Neural progenitor cell (in vitro differentiated cells): ENCODE results near the gene PAQR5. TPM values are rescaled to one million over a fixed set of nuclear protein-coding genes. Genes with fewer than 3 reads are reported as not detected.

Experiments used
- DNase-seq: peaks from one replicate; pipeline ENCODE4 v3.0.0-alpha.2; 2016; ENCODE audit warnings: low spot score
- H2AFZ ChIP-seq: fragments of 200-600 bp; sonication (generic); replicated peaks from 2 replicates; pipeline ENCODE4 v1.6.1; 2016; ENCODE audit warnings: antibody characterized with exemption
- H3F3A ChIP-seq: fragments of 200-600 bp; sonication (generic); 2 replicates; pipeline ENCODE4 v1.6.1; 2016; ENCODE audit warnings: antibody characterized with exemption, low read depth
- H3K27ac ChIP-seq: fragments of 200-600 bp; sonication (generic); 2 replicates; pipeline ENCODE4 v1.5.1; 2016; ENCODE audit warnings: mild to moderate bottlenecking
- H3K27me3 ChIP-seq: fragments of 200-600 bp; sonication (generic); 2 replicates; pipeline ENCODE4 v1.6.1; 2016; ENCODE audit warnings: mild to moderate bottlenecking, moderate library complexity
- H3K36me3 ChIP-seq: fragments of 200-600 bp; sonication (generic); 2 replicates; pipeline ENCODE4 v1.5.1; 2016
- H3K4me1 ChIP-seq: fragments of 200-600 bp; sonication (generic); 2 replicates; pipeline ENCODE4 v1.6.1; 2016; ENCODE audit warnings: mixed run types
- H3K4me2 ChIP-seq: fragments of 200-600 bp; sonication (generic); 2 replicates; pipeline ENCODE4 v1.6.1; 2016
- H3K4me3 ChIP-seq: fragments of 200-600 bp; sonication (generic); 2 replicates; pipeline ENCODE4 v1.5.1; 2016
- H3K79me2 ChIP-seq: fragments of 200-600 bp; sonication (generic); 2 replicates; pipeline ENCODE4 v1.6.1; 2016; ENCODE audit warnings: low read depth
- H3K9ac ChIP-seq: fragments of 200-600 bp; sonication (generic); 2 replicates; pipeline ENCODE4 v1.6.1; 2016
- H3K9me3 ChIP-seq: fragments of 200-600 bp; sonication (generic); 2 replicates; pipeline ENCODE4 v1.5.1; 2016; ENCODE audit warnings: low read depth
- H4K20me1 ChIP-seq: fragments of 200-600 bp; sonication (generic); 2 replicates; pipeline ENCODE4 v1.6.1; 2016; ENCODE audit warnings: low read depth
- H3K27ac Mint-ChIP-seq: 3 replicates; pipeline ENCODE4 v1.8.0; 2021; ENCODE audit warnings: mixed read lengths
- H3K27me3 Mint-ChIP-seq: 2 replicates; pipeline ENCODE4 v1.8.0; 2022; ENCODE audit warnings: low read depth, mild to moderate bottlenecking, inconsistent platforms, moderate library complexity, mixed read lengths; ENCODE audit not compliant: insufficient read depth
- H3K36me3 Mint-ChIP-seq: 3 replicates; pipeline ENCODE4 v1.8.0; 2021; ENCODE audit warnings: mixed read lengths
- H3K4me1 Mint-ChIP-seq: 3 replicates; pipeline ENCODE4 v1.8.0; 2021; ENCODE audit warnings: mixed read lengths
- H3K4me3 Mint-ChIP-seq: 3 replicates; pipeline ENCODE4 v1.8.0; 2021; ENCODE audit warnings: mild to moderate bottlenecking, moderate library complexity, mixed read lengths
- H3K9me3 Mint-ChIP-seq: 3 replicates; pipeline ENCODE4 v1.8.0; 2020; ENCODE audit warnings: mixed read lengths
- CTCF ChIP-seq: fragments of 200-600 bp; sonication (generic); IDR thresholded peaks from 2 replicates; pipeline ENCODE4 v1.5.1; 2017; ENCODE audit warnings: antibody characterized with exemption, mild to moderate bottlenecking
- EZH2 ChIP-seq: fragments of 200-600 bp; sonication (generic); IDR thresholded peaks from 2 replicates; pipeline ENCODE4 v1.6.1; 2017; ENCODE audit warnings: antibody characterized with exemption, mild to moderate bottlenecking, moderate library complexity
- EZH2phosphoT487 ChIP-seq: fragments of 200-600 bp; sonication (generic); IDR thresholded peaks from 2 replicates; pipeline ENCODE4 v1.6.1; 2017; ENCODE audit warnings: antibody characterized with exemption
- total RNA-seq: library from RNA; depleted of rRNA; stranded (reverse); fragments of >200 nt; gene quantifications from 2 replicates; pipeline ENCODE4 v1.2.3, GENCODE V29; 2015; ENCODE audit warnings: low replicate concordance

PAQR5 gene
- total RNA-seq, 1 donor from 2014 or later = 1.4 TPM

GRCh38 chr15:69302929-69303328, 4.2 kb downstream of the PAQR5 start:
- peak overlapping the region; percentile 19 for H3K27ac Mint-ChIP-seq
- peaks cover 8% of the 10 kb centered on the region for H3K4me1 Mint-ChIP-seq
- Histone ChIP-seq H3K27ac (no peak overlapping the region), H4K20me1 (no peaks in the 10 kb centered on the region), H3K4me1 (peaks cover 12% of the 10 kb centered on the region), H3K36me3 (no peaks in the 10 kb centered on the region), H3K9me3 (no peaks in the 10 kb centered on the region), H3K4me2 (no peak overlapping the region), H3K9ac (no peak overlapping the region), H3K4me3 (no peak overlapping the region), H3K27me3 (peaks cover 39% of the 10 kb centered on the region), H2AFZ (no peak overlapping the region), H3F3A (peaks cover 4% of the 10 kb centered on the region), H3K79me2 (no peaks in the 10 kb centered on the region)
- H3K27me3 Mint-ChIP-seq = peaks cover 31% of the 10 kb centered on the region
- TF ChIP-seq EZH2phosphoT487 (no peak), CTCF (no peak), EZH2 (no peak)
- H3K4me3 Mint-ChIP-seq = peak overlapping the region; percentile 38
- no peak for DNase-seq
- no peaks in the 10 kb centered on the region for H3K36me3 Mint-ChIP-seq
- H3K9me3 Mint-ChIP-seq = peaks cover 3% of the 10 kb centered on the region

- H3K4me3 ChIP-seq = no peak overlapping the region
- H3K27ac Mint-ChIP-seq = no peak overlapping the region
- no peak overlapping the region for H3K4me3 Mint-ChIP-seq
- H3K4me1 Mint-ChIP-seq = peaks cover 8% of the 10 kb centered on the region
- H3K4me1 ChIP-seq = peaks cover 12% of the 10 kb centered on the region
- H4K20me1 ChIP-seq = no peaks in the 10 kb centered on the region
- H3K9ac ChIP-seq = no peak overlapping the region
- H3F3A ChIP-seq = peaks cover 4% of the 10 kb centered on the region
- no peaks in the 10 kb centered on the region for H3K36me3 Mint-ChIP-seq
- no peak overlapping the region for H2AFZ ChIP-seq
- no peak for TF ChIP-seq EZH2phosphoT487
- TF ChIP-seq CTCF = peak; percentile 48
- TF ChIP-seq EZH2 = no peak
- peaks cover 3% of the 10 kb centered on the region for H3K9me3 Mint-ChIP-seq
- no peaks in the 10 kb centered on the region for H3K36me3 ChIP-seq
- no peak overlapping the region for H3K4me2 ChIP-seq
- peaks cover 33% of the 10 kb centered on the region for H3K27me3 ChIP-seq
- peaks cover 31% of the 10 kb centered on the region for H3K27me3 Mint-ChIP-seq
- H3K9me3 ChIP-seq = no peaks in the 10 kb centered on the region
- peak; percentile 38 for DNase-seq
- H3K79me2 ChIP-seq = no peaks in the 10 kb centered on the region
- H3K27ac ChIP-seq = no peak overlapping the region
These were observed 4.8 kb downstream of the PAQR5 start for GRCh38 chr15:69303337-69304181.

GRCh38 chr15:69304182-69304545, 5.5 kb downstream of the PAQR5 start:
- H3K79me2 ChIP-seq = no peaks in the 10 kb centered on the region
- H3F3A ChIP-seq = peaks cover 4% of the 10 kb centered on the region
- Mint-ChIP-seq H3K27ac (no peak overlapping the region), H3K36me3 (no peaks in the 10 kb centered on the region), H3K9me3 (peaks cover 3% of the 10 kb centered on the region), H3K4me1 (peaks cover 8% of the 10 kb centered on the region), H3K27me3 (peaks cover 31% of the 10 kb centered on the region), H3K4me3 (no peak overlapping the region)
- no peak for TF ChIP-seq CTCF
- no peaks in the 10 kb centered on the region for H4K20me1 ChIP-seq
- H3K4me1 ChIP-seq = peaks cover 11% of the 10 kb centered on the region
- H3K27ac ChIP-seq = no peak overlapping the region
- H3K4me2 ChIP-seq = no peak overlapping the region
- no peaks in the 10 kb centered on the region for H3K9me3 ChIP-seq
- no peaks in the 10 kb centered on the region for H3K36me3 ChIP-seq
- no peak overlapping the region for H3K4me3 ChIP-seq
- H2AFZ ChIP-seq = no peak overlapping the region
- H3K9ac ChIP-seq = no peak overlapping the region
- H3K27me3 ChIP-seq = peaks cover 27% of the 10 kb centered on the region
- no peak for DNase-seq
